Measurements from ENCODE around the gene GARIN5A. TPM values are rescaled to one million over a fixed set of nuclear protein-coding genes. Genes with fewer than 3 reads are reported as not detected.
A peak's percentile ranks its signal among the peaks of the same experiment; 100 is the strongest.

The GARIN5A gene
- total and polyA plus RNA-seq, 9 of the 15 experiments (the other 6 are each of a cell fraction or from before 2014, with no cell fraction given) = 0.10 to 0.82 (median 0.23) TPM; not detected in 2

- peak overlapping the region in 1 of 2 experiments; percentile 48; a peak in 1 of 4 replicates for H3K9ac ChIP-seq (ENCODE audit: insufficient read depth in 1 of 2, low read depth in 2 of 2, low read length in 2 of 2)
- no peak overlapping the region for H3K4me3 ChIP-seq
- no peaks in the 10 kb centered on the region for H3K79me2 ChIP-seq (ENCODE audit: control insufficient read depth, insufficient read depth, low read length)
- no peaks in the 10 kb centered on the region for H3K36me3 ChIP-seq (ENCODE audit: control insufficient read depth, insufficient read depth, low read length)
- no peaks in the 10 kb centered on the region for H3K9me1 ChIP-seq (ENCODE audit: control insufficient read depth, insufficient read depth, low read length)
- ChIA-PET CTCF (ENCODE audit: low intra/inter-chr PET ratio) (no interaction called here), POLR2A (interaction anchor here (1.2 to 1.3 kb wide), 2 partner anchors 10 to 100 kb away, joined by 4 to 5 read pairs; no protein-coding TSS in a partner anchor)
- no TSS peak for BruUV-seq (replicated peaks)
- intact Hi-C loops (cut with micrococcal nuclease) (no loop called here), in situ Hi-C loops (cut with MboI) (no loop called here)
- H3K4me2 ChIP-seq (ENCODE audit: insufficient read depth, low read length) = no peak overlapping the region
- peaks cover 0 to 18% of the 10 kb centered on the region in 2 experiments; a peak in 3 of 5 replicates for H3K27me3 ChIP-seq (ENCODE audit: control insufficient read depth in 2 of 2, insufficient read depth in 2 of 2, low read length in 2 of 2)
- 33% methylated on average over 6 of the region's 6 CpGs for WGBS (ENCODE audit: insufficient coverage, low coverage, missing lambda C conversion rate)
- no peak for DNase-seq (ENCODE audit: extremely low read depth in 1 of 4, low spot score in 3 of 4)
- H3K4me1 ChIP-seq (replicated peaks in 1 of 2; ENCODE audit: control insufficient read depth in 2 of 2, insufficient read depth in 2 of 2, low read length in 2 of 2) = peaks cover 8 to 34% of the 10 kb centered on the region in 2 experiments; a peak in 4 of 5 replicates
- no peak for FAIRE-seq
- no peaks in the 10 kb centered on the region; the same call in 1 of the 2 replicates for H3K9me3 ChIP-seq (replicated peaks; ENCODE audit: control insufficient read depth, insufficient read depth, low read depth, low read length)
- H4K20me1 ChIP-seq (replicated peaks; ENCODE audit: control insufficient read depth, insufficient read depth, low read length) = no peaks in the 10 kb centered on the region
- ATAC-seq = no peak
- H2AFZ ChIP-seq (ENCODE audit: low read depth, low read length) = no peak overlapping the region
- TF ChIP-seq ZFX (CRISPR knock-in tag; IDR thresholded peaks at IDR 0.05) = no peak
- no peak overlapping the region for H3K27ac ChIP-seq (ENCODE audit: extremely low read depth, low read depth, low read length)
Observed at GRCh38 chr19:50468818-50469217, 7.8 kb downstream of the GARIN5A start.

GRCh38 chr19:50467566-50467965 is 9.1 kb downstream of the GARIN5A start:
- Histone ChIP-seq H3K9me1 (ENCODE audit: control insufficient read depth, insufficient read depth, low read length) (no peaks in the 10 kb centered on the region), H3K4me3 (no peak overlapping the region), H3K9ac (ENCODE audit: insufficient read depth in 1 of 2, low read depth in 2 of 2, low read length in 2 of 2) (peak overlapping the region in 1 of 2 experiments; percentile 10; a peak in 1 of 4 replicates), H3K79me2 (ENCODE audit: control insufficient read depth, insufficient read depth, low read length) (no peaks in the 10 kb centered on the region), H3K4me2 (ENCODE audit: insufficient read depth, low read length) (no peak overlapping the region), H3K27me3 (ENCODE audit: control insufficient read depth in 2 of 2, insufficient read depth in 2 of 2, low read length in 2 of 2) (peaks cover 0 to 18% of the 10 kb centered on the region in 2 experiments; a peak in 3 of 5 replicates), H3K27ac (ENCODE audit: extremely low read depth, low read depth, low read length) (no peak overlapping the region), H4K20me1 (replicated peaks; ENCODE audit: control insufficient read depth, insufficient read depth, low read length) (no peaks in the 10 kb centered on the region), H3K9me3 (replicated peaks; ENCODE audit: control insufficient read depth, insufficient read depth, low read depth, low read length) (no peaks in the 10 kb centered on the region; the same call in 1 of the 2 replicates), H2AFZ (ENCODE audit: low read depth, low read length) (no peak overlapping the region), H3K4me1 (replicated peaks in 1 of 2; ENCODE audit: control insufficient read depth in 2 of 2, insufficient read depth in 2 of 2, low read length in 2 of 2) (peaks cover 8 to 34% of the 10 kb centered on the region in 2 experiments; a peak in 4 of 5 replicates), H3K36me3 (ENCODE audit: control insufficient read depth, insufficient read depth, low read length) (no peaks in the 10 kb centered on the region)
- FAIRE-seq = no peak
- ChIA-PET CTCF (ENCODE audit: low intra/inter-chr PET ratio) (no interaction called here), POLR2A (no interaction called here)
- no peak for DNase-seq (ENCODE audit: extremely low read depth in 1 of 4, low spot score in 3 of 4)
- no TSS peak for BruUV-seq (replicated peaks)
- in situ Hi-C loops (cut with MboI) (no loop called here), intact Hi-C loops (cut with micrococcal nuclease) (no loop called here)
- no peak for TF ChIP-seq ZNF23 (CRISPR knock-in tag; IDR thresholded peaks at IDR 0.05)
- TF ChIP-seq ZNF274 (IDR thresholded peaks at IDR 0.05; ENCODE audit: borderline replicate concordance, low read depth, low read length) = no peak
- no peak for TF ChIP-seq NR4A1 (CRISPR knock-in tag; IDR thresholded peaks at IDR 0.05)
- TF ChIP-seq NR4A1 (tag; IDR thresholded peaks at IDR 0.05) = no peak
- no peak for TF ChIP-seq RUNX1 (IDR thresholded peaks at IDR 0.05; ENCODE audit: low read depth)
- no peak for TF ChIP-seq POU5F1 (IDR thresholded peaks at IDR 0.05; ENCODE audit: borderline replicate concordance, low read depth, low read length, partially characterized antibody)
- no peak for ATAC-seq
- 59% methylated on average over 13 of the region's 18 CpGs for WGBS (ENCODE audit: insufficient coverage, low coverage, missing lambda C conversion rate)
